Astrocyte of the cerebellum (primary cell): ENCODE results near the gene OPHN1.

ENCODE experiments used
- DNase-seq: peaks from one replicate; pipeline ENCODE4 v3.0.0-alpha.2; 2011; ENCODE audit warnings: low read depth
- H3K4me3 ChIP-seq: 2 replicates; pipeline ENCODE4 v1.5.1; 2011; ENCODE audit warnings: mild to moderate bottlenecking, low read depth, low read length, moderate library complexity
- in situ Hi-C: cut with HindIII; loops from 2 replicates; pipeline ENCODE4 v1.10.0; 2017; ENCODE audit warnings: low sequenced_read_pairs
- TF ChIP-seq, protein P1 (sequence below): IDR thresholded peaks from 2 replicates; pipeline ENCODE4 v1.5.1; 2012; ENCODE audit warnings: low read length, low read depth, moderate library complexity, mild to moderate bottlenecking; ENCODE audit errors: missing control alignments

The OPHN1 gene

GRCh38 chrX:68180579-68180978, 252.7 kb downstream of the OPHN1 start:
- no peak overlapping the region for H3K4me3 ChIP-seq
- no peak for DNase-seq
- in situ Hi-C loops = no loop called here
- TF ChIP-seq, protein P1, sequence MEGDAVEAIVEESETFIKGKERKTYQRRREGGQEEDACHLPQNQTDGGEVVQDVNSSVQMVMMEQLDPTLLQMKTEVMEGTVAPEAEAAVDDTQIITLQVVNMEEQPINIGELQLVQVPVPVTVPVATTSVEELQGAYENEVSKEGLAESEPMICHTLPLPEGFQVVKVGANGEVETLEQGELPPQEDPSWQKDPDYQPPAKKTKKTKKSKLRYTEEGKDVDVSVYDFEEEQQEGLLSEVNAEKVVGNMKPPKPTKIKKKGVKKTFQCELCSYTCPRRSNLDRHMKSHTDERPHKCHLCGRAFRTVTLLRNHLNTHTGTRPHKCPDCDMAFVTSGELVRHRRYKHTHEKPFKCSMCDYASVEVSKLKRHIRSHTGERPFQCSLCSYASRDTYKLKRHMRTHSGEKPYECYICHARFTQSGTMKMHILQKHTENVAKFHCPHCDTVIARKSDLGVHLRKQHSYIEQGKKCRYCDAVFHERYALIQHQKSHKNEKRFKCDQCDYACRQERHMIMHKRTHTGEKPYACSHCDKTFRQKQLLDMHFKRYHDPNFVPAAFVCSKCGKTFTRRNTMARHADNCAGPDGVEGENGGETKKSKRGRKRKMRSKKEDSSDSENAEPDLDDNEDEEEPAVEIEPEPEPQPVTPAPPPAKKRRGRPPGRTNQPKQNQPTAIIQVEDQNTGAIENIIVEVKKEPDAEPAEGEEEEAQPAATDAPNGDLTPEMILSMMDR = no peak

DNA sequence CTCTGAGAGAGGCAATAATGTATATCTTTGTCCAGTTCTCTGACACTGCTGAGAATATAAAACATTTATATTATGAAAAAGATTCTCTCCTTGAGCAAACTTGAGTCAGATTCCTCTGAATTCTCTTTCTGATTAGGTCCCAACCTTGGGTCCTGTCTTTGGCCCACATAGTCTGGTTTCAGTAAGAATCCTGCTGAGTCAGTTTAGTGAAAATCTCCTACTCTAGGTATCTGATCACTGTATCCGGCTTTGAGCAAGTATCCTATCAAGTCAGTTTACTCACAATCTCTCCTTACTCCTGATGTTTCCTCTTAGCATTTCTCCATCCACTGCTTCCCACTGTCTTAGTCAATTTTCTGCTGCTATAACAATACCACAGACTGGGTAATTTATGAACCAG, 253.9 kb downstream of the OPHN1 start:
- DNase-seq = no peak
- TF ChIP-seq, protein P1 = no peak
- in situ Hi-C loops = no loop called here
- no peak overlapping the region for H3K4me3 ChIP-seq

GRCh38 chrX:68177542-68177941, 255.8 kb downstream of the OPHN1 start:
- TF ChIP-seq, protein P1 = no peak
- DNase-seq = no peak
- H3K4me3 ChIP-seq = no peak overlapping the region
- in situ Hi-C loops = no loop called here

- no peak for DNase-seq
- in situ Hi-C loops = no loop called here
These were observed 257.7 kb downstream of the OPHN1 start for GRCh38 chrX:68175562-68175961.

DNA sequence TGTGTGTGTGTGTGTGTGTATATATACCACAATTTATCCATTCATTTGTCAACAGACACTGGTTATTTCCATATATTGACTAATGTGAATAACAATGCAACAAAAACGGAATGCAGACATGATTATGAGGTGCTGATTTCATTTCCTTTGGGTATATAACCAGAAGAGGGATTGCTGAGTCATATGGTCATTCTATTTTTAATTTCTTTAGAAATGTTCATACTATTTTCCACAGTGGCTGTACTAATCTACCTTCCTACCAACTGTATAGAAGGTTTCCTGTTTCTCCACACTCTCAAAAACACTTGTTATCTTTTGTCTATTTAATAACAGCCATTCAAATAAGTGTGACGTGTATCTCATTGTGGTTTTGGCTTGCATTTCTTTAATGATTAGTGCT, 269.9 kb downstream of the OPHN1 start:
- in situ Hi-C loops = no loop called here
- TF ChIP-seq, protein P1 = no peak
- H3K4me3 ChIP-seq = no peak overlapping the region
- DNase-seq = no peak

More at GRCh38 chrX:68175562-68175961, 257.7 kb downstream of the OPHN1 start:
- TF ChIP-seq, protein P1 = no peak
- no peak overlapping the region for H3K4me3 ChIP-seq

GRCh38 chrX:68147848-68148247, 285.4 kb downstream of the OPHN1 start:
- in situ Hi-C loops = no loop called here

More at GRCh38 chrX:68147848-68148247, 285.4 kb downstream of the OPHN1 start:
- DNase-seq = no peak
- no peak overlapping the region for H3K4me3 ChIP-seq
- TF ChIP-seq, protein P1 = no peak
